Neuronal stem cell (in vitro differentiated cells): Measurements from ENCODE around the gene SUGT1.
"Not testable (repeated sequence)": the region's sequence is repeated elsewhere in the genome, so short reads cannot be mapped to it uniquely, and the experiment has no call there.

ENCODE experiments used
- DNase-seq: peaks from one replicate; pipeline ENCODE4 v3.0.0-alpha.2; 2013; ENCODE audit warnings: low spot score
- H2AFZ ChIP-seq: one replicate; pipeline ENCODE4 v1.6.1; 2013; ENCODE audit warnings: mild to moderate bottlenecking, low read length, inconsistent platforms
- H2AK5ac ChIP-seq: 2 replicates; pipeline ENCODE4 v1.6.1; 2013; ENCODE audit warnings: low read depth, mild to moderate bottlenecking, inconsistent platforms, low read length, moderate library complexity, mixed read lengths
- H2BK120ac ChIP-seq: 2 replicates; pipeline ENCODE4 v1.6.1; 2013; ENCODE audit warnings: low read depth, mild to moderate bottlenecking, inconsistent platforms, low read length, moderate library complexity, mixed read lengths
- H2BK12ac ChIP-seq: one replicate; pipeline ENCODE4 v1.6.1; 2013; ENCODE audit warnings: low read length, inconsistent platforms
- H2BK15ac ChIP-seq: 2 replicates; pipeline ENCODE4 v1.6.1; 2013; ENCODE audit warnings: mild to moderate bottlenecking, low read length, inconsistent platforms, mixed read lengths
- H2BK5ac ChIP-seq: one replicate; pipeline ENCODE4 v1.6.1; 2013; ENCODE audit warnings: inconsistent platforms, mild to moderate bottlenecking, low read length, moderate library complexity
- H3K14ac ChIP-seq: one replicate; pipeline ENCODE4 v1.6.1; 2013; ENCODE audit warnings: low read length, inconsistent platforms
- H3K18ac ChIP-seq: 2 replicates; pipeline ENCODE4 v1.6.1; 2013; ENCODE audit warnings: low read length, inconsistent platforms
- H3K23ac ChIP-seq: 2 replicates; pipeline ENCODE4 v1.6.1; 2013; ENCODE audit warnings: low read depth, mild to moderate bottlenecking, mixed read lengths, low read length, inconsistent platforms; ENCODE audit not compliant: poor library complexity
- H3K27ac ChIP-seq: replicated peaks from 3 replicates; pipeline ENCODE4 v1.5.1; 2013; ENCODE audit warnings: low read length, inconsistent platforms
- H3K27me3 ChIP-seq, 3 experiments: 2 replicates each; pipeline ENCODE4 v1.6.1; 2013; ENCODE audit warnings: low read length in 3 of 3, mild to moderate bottlenecking in 2 of 3, inconsistent platforms in 1 of 3, low read depth in 1 of 3, mixed read lengths in 1 of 3, moderate library complexity in 1 of 3; ENCODE audit not compliant: control insufficient read depth in 3 of 3, insufficient read depth in 3 of 3
- H3K36me3 ChIP-seq, 2 donors: replicated peaks in 1 of 2; 2 replicates each; pipeline ENCODE4 v1.6.1; 2013; ENCODE audit warnings: low read length in 2 of 2; ENCODE audit not compliant: control insufficient read depth in 2 of 2, insufficient read depth in 2 of 2
- H3K4ac ChIP-seq: 2 replicates; pipeline ENCODE4 v1.6.1; 2013; ENCODE audit warnings: inconsistent platforms, mild to moderate bottlenecking, low read length, moderate library complexity
- H3K4me1 ChIP-seq, 2 donors: 1 replicate in 1 of 2; 2 replicates in 1 of 2; pipeline ENCODE4 v1.6.1; 2013; ENCODE audit warnings: low read length in 2 of 2, low read depth in 1 of 2; ENCODE audit not compliant: control insufficient read depth in 2 of 2, insufficient read depth in 1 of 2
- H3K4me2 ChIP-seq: one replicate; pipeline ENCODE4 v1.6.1; 2013; ENCODE audit warnings: mild to moderate bottlenecking, low read length, inconsistent platforms; ENCODE audit not compliant: insufficient read depth, poor library complexity, severe bottlenecking
- H3K4me3 ChIP-seq, 2 donors: 2 replicates each; pipeline ENCODE4 v1.5.1; 2013; ENCODE audit warnings: low read length in 2 of 2, mild to moderate bottlenecking in 2 of 2, inconsistent platforms in 1 of 2, moderate library complexity in 1 of 2
- H3K79me1 ChIP-seq: one replicate; pipeline ENCODE4 v1.6.1; 2013; ENCODE audit warnings: low read depth, mild to moderate bottlenecking, inconsistent platforms, low read length, moderate library complexity
- H3K9ac ChIP-seq: one replicate; pipeline ENCODE4 v1.6.1; 2013; ENCODE audit warnings: mild to moderate bottlenecking, low read depth, low read length, inconsistent platforms; ENCODE audit not compliant: poor library complexity
- H3K9me3 ChIP-seq, 2 donors: replicated peaks in 1 of 2; 2 replicates each; pipeline versions ENCODE3 to v1.6.1; 2013; ENCODE audit warnings: low read length in 2 of 2, mild to moderate bottlenecking in 2 of 2, inconsistent platforms in 1 of 2, low read depth in 1 of 2, mixed read lengths in 1 of 2, moderate library complexity in 1 of 2; ENCODE audit not compliant: control insufficient read depth in 2 of 2, insufficient read depth in 1 of 2
- H4K8ac ChIP-seq: one replicate; pipeline ENCODE4 v1.6.1; 2013; ENCODE audit warnings: low read depth, mild to moderate bottlenecking, inconsistent platforms, low read length, moderate library complexity
- H4K91ac ChIP-seq: one replicate; pipeline ENCODE4 v1.6.1; 2013; ENCODE audit warnings: low read length, low read depth, mild to moderate bottlenecking, inconsistent platforms; ENCODE audit not compliant: poor library complexity
- WGBS, 2 donors: extraction: QIAGEN DNeasy Blood & Tissue Kit; methylation state at CpG; one replicate each; pipeline ENCODE4 v1.1.7; 2013; ENCODE audit warnings: missing lambda C conversion rate in 2 of 2, mixed read lengths in 1 of 2; ENCODE audit not compliant: insufficient read length in 2 of 2, insufficient replicate concordance in 1 of 2; ENCODE audit errors: extremely low coverage in 2 of 2; 5-methylcytosine and 5-hydroxymethylcytosine counted together

Gene SUGT1

DNA sequence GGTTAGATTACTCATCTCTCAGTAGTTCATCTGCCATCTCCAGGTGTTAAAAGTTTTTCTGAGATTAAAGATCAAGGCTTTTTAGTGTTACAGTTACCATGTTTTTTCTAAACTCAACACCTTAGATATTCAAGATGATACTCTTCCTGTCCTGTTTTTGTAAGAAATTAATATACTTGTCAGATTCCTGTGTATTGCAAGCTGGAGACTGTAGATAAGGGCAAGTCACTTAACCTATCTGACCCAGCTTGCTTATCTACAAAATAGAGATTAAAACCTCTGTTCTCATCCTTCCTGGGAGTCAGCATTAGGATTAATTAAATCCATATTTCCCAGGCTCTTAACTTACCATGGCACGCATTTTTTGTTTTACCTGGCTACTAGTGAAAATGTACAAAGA is 25.2 kb downstream of the SUGT1 start:
- Histone ChIP-seq H3K27me3 (no peaks in the 10 kb centered on the region), H4K91ac (no peak overlapping the region), H2BK5ac (no peak overlapping the region), H3K9me3 (no peaks in the 10 kb centered on the region), H3K14ac (no peak overlapping the region), H3K4me3 (no peak overlapping the region), H2BK12ac (no peak overlapping the region), H3K9ac (no peak overlapping the region), H3K23ac (no peak overlapping the region), H3K27ac (no peak overlapping the region), H2AFZ (no peak overlapping the region), H3K4ac (no peak overlapping the region), H2BK15ac (no peak overlapping the region), H3K36me3 (peaks cover 4 to 96% of the 10 kb centered on the region in 2 donors), H3K18ac (no peak overlapping the region), H3K4me2 (no peak overlapping the region), H4K8ac (no peak overlapping the region), H2BK120ac (no peak overlapping the region), H3K4me1 (no peaks in the 10 kb centered on the region), H3K79me1 (peaks cover 2% of the 10 kb centered on the region), H2AK5ac (no peak overlapping the region)
- no CpG with 5 or more reads among the region's 1 CpG for WGBS, 2 donors
- no peak for DNase-seq

DNA sequence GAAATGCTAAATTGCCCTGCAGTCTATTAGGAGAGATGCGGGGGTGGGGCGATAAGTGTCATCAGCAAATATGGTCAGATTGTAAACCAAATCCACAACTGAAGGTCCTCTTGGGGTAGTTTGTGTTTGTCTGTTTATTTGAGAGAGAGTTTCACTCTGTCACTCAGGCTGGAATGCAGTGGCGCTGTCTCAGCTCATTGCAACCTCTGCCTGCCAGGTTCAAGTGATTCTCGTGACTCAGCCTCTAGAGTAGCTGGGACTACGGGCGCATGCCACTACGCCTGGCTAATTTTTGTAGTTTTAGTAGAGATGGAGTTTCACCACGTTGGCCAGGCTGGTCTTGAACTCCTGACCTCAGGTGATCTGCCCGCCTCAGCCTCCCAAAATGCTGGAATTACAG is 33.2 kb downstream of the SUGT1 start:
- not testable (repeated sequence) for H3K27ac ChIP-seq, H2BK12ac ChIP-seq, H2BK5ac ChIP-seq, H4K91ac ChIP-seq, H3K9me3 ChIP-seq, H3K27me3 ChIP-seq, H2AK5ac ChIP-seq, H3K4me1 ChIP-seq, H2AFZ ChIP-seq, H3K9ac ChIP-seq, H2BK15ac ChIP-seq, H2BK120ac ChIP-seq, H3K79me1 ChIP-seq, H3K4me3 ChIP-seq, H3K23ac ChIP-seq, DNase-seq, H3K4ac ChIP-seq, H4K8ac ChIP-seq, H3K4me2 ChIP-seq, H3K18ac ChIP-seq, H3K14ac ChIP-seq
- H3K36me3 ChIP-seq, result peaks cover 10 to 97% of the 10 kb centered on the region in 2 donors
- WGBS, 2 donors, result no CpG with 5 or more reads among the region's 9 CpGs

DNA sequence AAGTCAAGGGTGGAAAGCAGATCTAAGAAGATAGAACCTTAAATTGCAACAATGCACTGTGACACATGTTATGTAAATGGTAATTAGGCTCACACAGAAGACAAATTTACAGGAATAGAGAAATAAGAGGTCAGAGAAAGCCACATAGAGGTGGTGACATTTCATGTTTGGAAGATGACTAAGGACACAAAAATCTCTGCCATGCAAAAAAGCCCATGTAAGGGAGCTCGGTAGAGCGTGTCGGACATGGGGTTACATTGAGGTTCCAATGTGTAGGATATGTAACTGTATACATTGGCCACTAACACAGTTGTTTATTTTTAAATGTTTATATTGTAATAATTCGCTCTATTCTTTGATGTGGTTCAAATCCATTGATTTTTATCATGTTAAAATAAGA is 33.7 kb downstream of the SUGT1 start:
- H2AK5ac ChIP-seq, result no peak overlapping the region
- no peak overlapping the region for H2BK15ac ChIP-seq
- H3K27ac ChIP-seq, result no peak overlapping the region
- H3K4me1 ChIP-seq, result no peaks in the 10 kb centered on the region
- H4K8ac ChIP-seq, result no peak overlapping the region
- no peak overlapping the region for H3K14ac ChIP-seq
- no peak overlapping the region for H2AFZ ChIP-seq
- H2BK12ac ChIP-seq, result no peak overlapping the region
- no peak overlapping the region for H3K9ac ChIP-seq
- no peak overlapping the region for H4K91ac ChIP-seq
- peaks cover 10 to 97% of the 10 kb centered on the region in 2 donors for H3K36me3 ChIP-seq
- no peaks in the 10 kb centered on the region for H3K79me1 ChIP-seq
- no peak for DNase-seq
- no peak overlapping the region for H3K4me3 ChIP-seq
- no peak overlapping the region for H3K4ac ChIP-seq
- no CpG with 5 or more reads among the region's 4 CpGs for WGBS, 2 donors
- H3K27me3 ChIP-seq, result no peaks in the 10 kb centered on the region
- H2BK120ac ChIP-seq, result no peak overlapping the region
- H3K18ac ChIP-seq, result no peak overlapping the region
- no peak overlapping the region for H3K23ac ChIP-seq
- H3K9me3 ChIP-seq, result no peaks in the 10 kb centered on the region
- no peak overlapping the region for H3K4me2 ChIP-seq
- no peak overlapping the region for H2BK5ac ChIP-seq

DNA sequence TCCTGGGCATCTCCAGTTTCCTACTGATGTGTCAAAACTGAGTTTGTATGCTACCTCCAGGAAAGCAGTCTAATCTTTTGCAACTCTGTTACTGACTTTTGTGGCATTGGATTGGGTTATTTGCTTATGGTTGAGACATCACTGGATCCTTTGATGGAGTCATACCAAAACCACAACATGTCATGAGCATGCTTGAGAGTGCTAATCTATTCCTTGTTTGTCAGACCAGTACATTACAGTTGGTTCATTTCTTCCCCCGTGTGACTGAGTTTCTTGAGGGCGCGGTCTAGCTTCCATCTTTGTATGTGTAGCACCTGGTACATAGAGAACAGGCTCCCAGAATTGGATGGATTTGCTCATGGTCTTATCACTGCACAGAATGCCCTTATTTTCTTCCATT is 43.2 kb downstream of the SUGT1 start:
- Histone ChIP-seq H3K4ac (no peak overlapping the region), H2BK15ac (no peak overlapping the region), H3K4me1 (no peaks in the 10 kb centered on the region), H3K27me3 (no peaks in the 10 kb centered on the region), H3K9ac (no peak overlapping the region), H2BK120ac (no peak overlapping the region), H3K23ac (no peak overlapping the region), H3K79me1 (no peaks in the 10 kb centered on the region), H3K18ac (no peak overlapping the region), H3K27ac (no peak overlapping the region), H3K36me3 (peaks cover 0 to 39% of the 10 kb centered on the region in 2 donors), H3K4me3 (no peak overlapping the region), H2AK5ac (no peak overlapping the region), H3K4me2 (no peak overlapping the region), H2AFZ (no peak overlapping the region), H2BK5ac (no peak overlapping the region), H2BK12ac (no peak overlapping the region), H4K8ac (no peak overlapping the region), H3K9me3 (no peaks in the 10 kb centered on the region), H3K14ac (no peak overlapping the region), H4K91ac (no peak overlapping the region)
- no CpG with 5 or more reads among the region's 3 CpGs for WGBS, 2 donors
- DNase-seq, result no peak
